Fibroblast of lung (primary cell): ENCODE data around the gene MEIOB. TPM values are rescaled to one million over a fixed set of nuclear protein-coding genes. Genes with fewer than 3 reads are reported as not detected.

ENCODE experiments used
- DNase-seq, 2 donors: peaks; one replicate each; pipeline versions ENCODE4 v3.0.0 to v3.0.0-alpha.2; 2010; ENCODE audit warnings: low read depth in 2 of 2
- H2AFZ ChIP-seq: 2 replicates; pipeline ENCODE4 v1.5.1; 2012; ENCODE audit warnings: low read length, control low read depth, inconsistent platforms
- H3K27ac ChIP-seq: 2 replicates; pipeline ENCODE4 v1.5.1; 2011; ENCODE audit warnings: low read length, control low read depth; ENCODE audit not compliant: insufficient read depth
- H3K27me3 ChIP-seq: 2 replicates; pipeline ENCODE4 v1.5.1; 2011; ENCODE audit warnings: mild to moderate bottlenecking, low read length; ENCODE audit not compliant: control insufficient read depth, insufficient read depth
- H3K36me3 ChIP-seq: 2 replicates; pipeline ENCODE4 v1.5.1; 2011; ENCODE audit warnings: low read length; ENCODE audit not compliant: control insufficient read depth, insufficient read depth
- H3K4me1 ChIP-seq: 2 replicates; pipeline ENCODE4 v1.5.1; 2011; ENCODE audit warnings: low read length; ENCODE audit not compliant: control insufficient read depth, insufficient read depth; ENCODE audit errors: extremely low read depth
- H3K4me2 ChIP-seq: 2 replicates; pipeline ENCODE4 v1.5.1; 2011; ENCODE audit warnings: low read length, control low read depth; ENCODE audit not compliant: insufficient read depth; ENCODE audit errors: extremely low read depth
- H3K4me3 ChIP-seq, 4 experiments: fragments of 200-600 bp in 1 of 4; sonication (generic) in 1 of 4; replicated peaks in 1 of 4; 2 replicates each; pipeline ENCODE4 v1.5.1; 2011 to 2016; ENCODE audit warnings: low read length in 4 of 4, low read depth in 3 of 4, mild to moderate bottlenecking in 3 of 4, control low read depth in 2 of 4, inconsistent platforms in 1 of 4, mixed read lengths in 1 of 4; ENCODE audit not compliant: insufficient read depth in 1 of 4; ENCODE audit errors: control extremely low read depth in 1 of 4
- H3K79me2 ChIP-seq: 2 replicates; pipeline ENCODE4 v1.5.1; 2012; ENCODE audit warnings: mild to moderate bottlenecking, low read length, inconsistent platforms; ENCODE audit not compliant: control insufficient read depth, insufficient read depth
- H3K9ac ChIP-seq: 2 replicates; pipeline ENCODE4 v1.5.1; 2011; ENCODE audit warnings: mild to moderate bottlenecking, low read length, control low read depth; ENCODE audit not compliant: insufficient read depth
- H3K9me3 ChIP-seq: 2 replicates; pipeline ENCODE4 v1.5.1; 2012; ENCODE audit warnings: low read depth, low read length; ENCODE audit not compliant: control insufficient read depth, insufficient read depth
- H4K20me1 ChIP-seq: 2 replicates; pipeline ENCODE4 v1.5.1; 2011; ENCODE audit warnings: low read length; ENCODE audit not compliant: control insufficient read depth, insufficient read depth; ENCODE audit errors: extremely low read depth
- CTCF ChIP-seq, 2 donors: IDR thresholded peaks in 1 of 2; conservative IDR thresholded peaks in 1 of 2; 1 replicate in 1 of 2; 2 replicates in 1 of 2; pipeline ENCODE4 v1.5.1; 2011 to 2012; ENCODE audit warnings: low read length in 2 of 2, control low read depth in 1 of 2, inconsistent platforms in 1 of 2, low read depth in 1 of 2, mild to moderate bottlenecking in 1 of 2
- EZH2 ChIP-seq: IDR thresholded peaks from 2 replicates; pipeline ENCODE4 v1.5.1; 2012; ENCODE audit warnings: low read length, control low read depth, mild to moderate bottlenecking; ENCODE audit errors: missing control alignments
- polyA plus RNA-seq, 2 donors: library from polyadenylated mRNA; depleted of rRNA in 1 of 2; stranded (reverse) in 1 of 2; unstranded in 1 of 2; fragments of >200 nt; gene quantifications; 2 replicates each; pipeline ENCODE4 v1.2.1, GENCODE V29; 2011 to 2012; ENCODE audit warnings: missing spikeins in 1 of 2
- total RNA-seq: library from RNA; depleted of rRNA; stranded (reverse); fragments of >200 nt; gene quantifications from 2 replicates; pipeline ENCODE4 v1.2.1, GENCODE V29; 2014

The MEIOB gene
- total and polyA plus RNA-seq, 2 donors (not counting 1 experiment from before 2014, with no cell fraction given) = not detected

GRCh38 chr16:1850981-1851380, 21.0 kb downstream of the MEIOB start:
- Histone ChIP-seq H3K27me3 (peaks cover 15% of the 10 kb centered on the region), H3K4me2 (no peak overlapping the region), H3K79me2 (no peaks in the 10 kb centered on the region), H4K20me1 (no peaks in the 10 kb centered on the region), H2AFZ (no peak overlapping the region), H3K4me3 (no peak overlapping the region), H3K27ac (no peak overlapping the region), H3K36me3 (no peaks in the 10 kb centered on the region), H3K4me1 (no peaks in the 10 kb centered on the region), H3K9me3 (no peaks in the 10 kb centered on the region), H3K9ac (no peak overlapping the region)
- no peak for DNase-seq
- TF ChIP-seq EZH2 (no peak), CTCF (conservative IDR thresholded peaks at IDR 0.05 in 1 of 2, IDR thresholded peaks at IDR 0.05 in 1 of 2; ENCODE audit: low read depth in 1 of 2, low read length in 2 of 2) (no peak)

- no peak overlapping the region for H3K9ac ChIP-seq
- H3K27ac ChIP-seq = no peak overlapping the region
- H3K9me3 ChIP-seq = no peaks in the 10 kb centered on the region
- no peaks in the 10 kb centered on the region for H3K36me3 ChIP-seq
- TF ChIP-seq CTCF (conservative IDR thresholded peaks at IDR 0.05 in 1 of 2, IDR thresholded peaks at IDR 0.05 in 1 of 2; ENCODE audit: low read depth in 1 of 2, low read length in 2 of 2) (no peak), EZH2 (no peak)
- H3K4me2 ChIP-seq = no peak overlapping the region
- H3K79me2 ChIP-seq = no peaks in the 10 kb centered on the region
- no peak overlapping the region for H3K4me3 ChIP-seq
- H3K4me1 ChIP-seq = no peaks in the 10 kb centered on the region
- H2AFZ ChIP-seq = no peak overlapping the region
- no peak for DNase-seq
- H3K27me3 ChIP-seq = peaks cover 4% of the 10 kb centered on the region
- H4K20me1 ChIP-seq = no peaks in the 10 kb centered on the region
These were observed 25.5 kb downstream of the MEIOB start for GRCh38 chr16:1846416-1846815.

- no peaks in the 10 kb centered on the region for H3K9me3 ChIP-seq
- H4K20me1 ChIP-seq = no peaks in the 10 kb centered on the region
- H2AFZ ChIP-seq = no peak overlapping the region
These were observed 26.0 kb downstream of the MEIOB start for GRCh38 chr16:1845985-1846384.

More at GRCh38 chr16:1845985-1846384, 26.0 kb downstream of the MEIOB start:
- Histone ChIP-seq H3K27ac (no peak overlapping the region), H3K36me3 (no peaks in the 10 kb centered on the region), H3K4me2 (no peak overlapping the region), H3K4me3 (no peak overlapping the region), H3K27me3 (peaks cover 2% of the 10 kb centered on the region), H3K79me2 (no peaks in the 10 kb centered on the region), H3K9ac (no peak overlapping the region), H3K4me1 (no peaks in the 10 kb centered on the region)
- TF ChIP-seq EZH2 (no peak), CTCF (conservative IDR thresholded peaks at IDR 0.05 in 1 of 2, IDR thresholded peaks at IDR 0.05 in 1 of 2; ENCODE audit: low read depth in 1 of 2, low read length in 2 of 2) (no peak)
- no peak for DNase-seq
